OCI-LY7 (cell line): ENCODE data around the gene BHLHE40.

Experiments
- EZH2phosphoT487 ChIP-seq: fragments of 200-600 bp; sonication (generic); IDR thresholded peaks from 2 replicates; pipeline ENCODE4 v1.6.1; 2018; ENCODE audit warnings: low read depth, borderline replicate concordance, mild to moderate bottlenecking, mixed run types, antibody characterized with exemption, low read length, moderate library complexity, mixed read lengths
- TF ChIP-seq, protein P1 (sequence below): fragments of 200-600 bp; sonication (generic); conservative IDR thresholded peaks from 2 replicates; pipeline ENCODE4 v1.5.1; 2014; ENCODE audit warnings: mild to moderate bottlenecking, antibody characterized with exemption, low read length, moderate library complexity, mixed read lengths

DNA sequence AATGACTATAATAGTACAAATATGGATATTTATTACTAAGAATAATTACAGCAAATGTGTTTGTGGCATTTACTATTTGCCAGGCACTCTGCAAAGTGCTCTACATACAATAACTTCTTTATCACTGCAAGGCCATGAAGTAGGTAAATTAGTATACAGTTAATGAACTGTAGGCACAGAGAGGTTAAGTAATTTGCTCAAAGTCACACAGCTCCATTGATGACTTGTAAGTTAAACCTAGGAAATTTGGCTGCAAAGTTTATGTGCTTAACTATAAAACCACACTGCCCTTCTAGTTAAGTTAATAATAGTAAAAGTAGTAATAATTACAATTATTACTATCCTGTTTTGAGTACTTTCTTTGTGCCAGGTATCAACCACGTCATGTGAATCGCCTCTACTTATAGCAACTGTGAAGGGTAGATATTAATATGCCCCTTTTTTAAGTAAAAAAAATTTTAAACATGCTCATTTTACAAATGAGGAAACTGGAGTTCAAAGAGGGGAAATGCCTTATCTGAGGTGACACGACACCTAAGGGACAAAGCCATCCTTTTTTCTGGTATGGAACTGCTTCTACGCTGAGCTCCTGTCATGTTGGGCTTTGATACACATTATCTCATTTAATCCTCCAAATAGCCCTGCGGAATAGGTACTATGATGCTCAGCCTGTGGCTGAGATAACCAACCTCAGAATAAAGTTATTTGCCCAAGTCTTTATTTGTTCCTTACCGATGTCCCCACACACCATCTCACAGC is 8.5 kb downstream of the BHLHE40 start:
- TF ChIP-seq, protein P1, sequence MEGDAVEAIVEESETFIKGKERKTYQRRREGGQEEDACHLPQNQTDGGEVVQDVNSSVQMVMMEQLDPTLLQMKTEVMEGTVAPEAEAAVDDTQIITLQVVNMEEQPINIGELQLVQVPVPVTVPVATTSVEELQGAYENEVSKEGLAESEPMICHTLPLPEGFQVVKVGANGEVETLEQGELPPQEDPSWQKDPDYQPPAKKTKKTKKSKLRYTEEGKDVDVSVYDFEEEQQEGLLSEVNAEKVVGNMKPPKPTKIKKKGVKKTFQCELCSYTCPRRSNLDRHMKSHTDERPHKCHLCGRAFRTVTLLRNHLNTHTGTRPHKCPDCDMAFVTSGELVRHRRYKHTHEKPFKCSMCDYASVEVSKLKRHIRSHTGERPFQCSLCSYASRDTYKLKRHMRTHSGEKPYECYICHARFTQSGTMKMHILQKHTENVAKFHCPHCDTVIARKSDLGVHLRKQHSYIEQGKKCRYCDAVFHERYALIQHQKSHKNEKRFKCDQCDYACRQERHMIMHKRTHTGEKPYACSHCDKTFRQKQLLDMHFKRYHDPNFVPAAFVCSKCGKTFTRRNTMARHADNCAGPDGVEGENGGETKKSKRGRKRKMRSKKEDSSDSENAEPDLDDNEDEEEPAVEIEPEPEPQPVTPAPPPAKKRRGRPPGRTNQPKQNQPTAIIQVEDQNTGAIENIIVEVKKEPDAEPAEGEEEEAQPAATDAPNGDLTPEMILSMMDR = no peak
- TF ChIP-seq EZH2phosphoT487 = no peak
